NCI-H524 treated with DMSO at 0.1 percent for 48 hours (cell line): Measurements from ENCODE around the gene ADH5.
A peak's percentile ranks its signal among the peaks of the same experiment; 100 is the strongest.
"Not testable (repeated sequence)": the region's sequence is repeated elsewhere in the genome, so short reads cannot be mapped to it uniquely, and the experiment has no call there.

Experiments used
- DNase-seq: peaks from one replicate; lab custom pipeline; 2025; lab: John Stamatoyannopoulos, UW

ADH5 gene

DNA sequence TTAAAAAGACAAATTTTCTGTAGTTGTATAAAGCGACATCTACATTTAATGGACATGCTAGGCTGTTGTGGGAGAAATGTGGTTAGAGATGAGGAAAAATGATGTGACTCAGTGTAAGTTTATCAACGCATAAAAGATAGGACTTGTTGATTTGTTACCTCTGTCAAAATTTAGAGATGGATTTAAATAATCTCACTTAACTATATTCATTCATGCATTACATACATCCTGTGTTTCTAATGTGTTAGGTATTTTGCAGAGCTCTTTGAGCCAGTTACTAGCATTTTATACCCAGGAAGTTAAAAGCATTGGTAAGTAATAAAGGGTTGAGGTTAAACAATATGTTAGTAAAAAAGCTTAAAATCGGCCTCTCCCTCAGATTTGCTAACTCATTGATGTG, 58.7 kb downstream of the ADH5 start:
- no peak for DNase-seq

DNA sequence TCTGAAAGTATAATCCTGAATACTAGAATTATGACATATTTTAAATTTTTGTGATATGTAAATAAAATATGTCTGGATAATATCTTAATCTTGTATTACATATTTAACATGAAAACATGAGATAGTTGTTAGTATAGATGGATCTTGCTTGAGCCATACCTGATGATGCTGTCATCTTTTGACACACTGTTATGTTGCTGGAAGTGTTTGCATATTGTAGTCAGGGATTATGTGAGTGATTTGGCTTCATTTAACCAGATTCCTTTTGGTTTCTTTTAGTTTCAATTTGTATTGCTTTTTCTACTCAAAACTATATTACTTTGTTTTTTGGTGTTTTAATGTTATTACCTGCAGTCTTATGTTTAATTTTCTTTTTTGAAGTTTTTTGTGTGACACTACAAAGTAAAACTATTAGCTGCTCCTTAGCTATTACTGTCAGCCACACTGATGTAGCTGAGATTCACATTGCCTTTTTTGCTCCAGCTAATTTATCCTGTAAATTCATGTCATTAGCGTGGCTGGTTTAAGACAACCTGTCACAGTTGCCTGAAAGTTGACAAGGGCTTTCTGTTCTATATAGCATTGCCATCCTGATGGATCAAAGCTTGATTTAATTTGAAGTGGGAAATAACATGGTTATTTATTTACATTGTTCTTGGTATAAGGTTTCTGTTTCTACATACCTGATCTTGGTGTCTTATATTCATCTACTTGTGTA, 59.4 kb downstream of the ADH5 start:
- no peak for DNase-seq

DNA sequence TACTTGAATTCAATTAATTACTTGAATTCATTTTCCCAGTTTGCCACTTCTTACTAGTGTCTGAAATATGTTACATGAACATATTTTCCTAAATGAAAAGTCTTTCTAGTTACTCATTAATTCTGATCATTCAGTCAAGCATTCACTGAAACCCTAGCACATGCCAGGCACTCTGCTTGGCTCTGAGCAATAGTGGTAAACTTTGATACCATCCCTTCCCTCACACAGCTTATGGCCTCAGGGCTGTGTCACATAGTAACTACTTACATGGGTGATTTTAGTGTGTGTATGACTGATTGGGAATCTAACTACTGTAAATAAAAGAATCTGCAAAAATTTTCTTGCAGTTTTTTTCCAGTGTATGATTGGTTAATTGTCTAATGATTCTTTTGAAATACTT, 60.4 kb downstream of the ADH5 start:
- DNase-seq: no peak

DNA sequence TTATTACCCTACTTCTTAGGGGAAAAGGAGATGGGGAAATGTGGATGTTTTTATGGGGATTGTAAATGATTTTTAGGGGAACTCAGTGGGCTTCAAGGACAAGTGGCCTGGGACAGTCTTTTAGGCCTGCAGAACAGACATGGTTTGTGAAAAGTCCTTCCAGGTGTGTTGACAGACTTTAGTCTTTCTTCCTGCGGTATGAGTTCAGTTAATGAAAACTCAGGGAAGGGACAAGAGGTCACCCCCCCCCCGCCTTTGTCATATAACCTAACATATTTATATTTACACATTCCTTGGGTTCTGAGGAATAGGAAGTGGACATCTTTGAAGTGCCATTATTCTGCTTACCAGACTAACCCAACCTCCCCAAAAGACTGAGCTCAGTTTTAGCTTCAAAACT, 61.3 kb downstream of the ADH5 start:
- no peak for DNase-seq

DNA sequence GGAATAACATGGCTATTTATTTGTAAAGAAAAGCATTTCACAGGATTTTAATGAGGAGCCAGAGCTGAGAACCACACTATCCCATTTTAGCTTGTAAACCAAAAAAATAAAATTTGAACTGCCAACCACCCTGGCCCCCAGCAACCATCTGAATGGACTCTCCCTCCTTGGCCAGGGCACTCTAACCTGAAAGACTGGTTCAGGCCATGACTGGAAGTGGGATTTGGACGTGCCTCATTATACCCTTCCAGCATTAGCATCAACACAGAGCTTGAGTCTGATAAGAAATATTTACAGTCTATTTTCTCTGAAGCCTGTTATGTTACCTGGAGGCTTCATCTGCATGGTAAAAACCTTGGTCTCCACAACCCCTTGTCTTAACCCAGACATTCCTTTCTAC, 63.1 kb downstream of the ADH5 start:
- no peak for DNase-seq

DNA sequence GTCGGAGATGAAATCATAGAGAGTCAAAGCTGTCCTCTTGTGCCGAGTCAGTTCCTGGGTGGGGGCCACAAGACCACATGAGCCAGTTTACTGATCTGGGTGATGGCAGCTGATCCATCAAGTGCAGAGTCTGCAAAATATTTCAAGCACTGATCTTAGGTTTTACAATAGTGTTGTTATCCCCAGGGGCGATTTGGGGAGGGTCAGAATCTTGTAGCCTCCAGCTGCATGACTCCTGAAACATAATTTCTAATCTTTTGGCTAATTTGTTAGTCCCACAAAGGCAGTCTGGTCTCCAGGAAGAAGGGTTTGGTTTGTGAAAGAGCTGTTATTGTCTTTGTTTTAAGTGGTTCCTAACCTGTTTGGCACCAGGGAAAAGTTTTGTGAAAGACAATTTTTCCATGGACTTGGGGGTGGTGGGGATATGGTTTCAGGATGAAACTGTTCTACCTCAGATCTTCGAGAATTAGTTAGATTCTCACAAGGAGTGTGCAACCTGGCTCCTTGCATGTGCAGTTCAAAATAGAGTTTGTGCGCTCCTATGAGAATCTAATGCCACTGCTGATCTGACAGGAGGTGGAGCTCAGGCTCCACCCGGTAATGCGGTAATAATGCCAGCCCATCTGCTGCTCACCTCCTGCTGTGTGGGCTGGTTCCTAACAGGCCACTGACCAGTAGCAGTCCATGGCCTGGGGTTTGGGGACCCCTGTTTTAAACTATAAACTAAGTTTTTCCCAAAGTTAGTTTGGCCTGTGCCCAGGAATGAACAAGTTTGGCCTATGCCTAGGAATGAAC, 63.9 kb downstream of the ADH5 start:
- DNase-seq: peak; percentile 6

DNA sequence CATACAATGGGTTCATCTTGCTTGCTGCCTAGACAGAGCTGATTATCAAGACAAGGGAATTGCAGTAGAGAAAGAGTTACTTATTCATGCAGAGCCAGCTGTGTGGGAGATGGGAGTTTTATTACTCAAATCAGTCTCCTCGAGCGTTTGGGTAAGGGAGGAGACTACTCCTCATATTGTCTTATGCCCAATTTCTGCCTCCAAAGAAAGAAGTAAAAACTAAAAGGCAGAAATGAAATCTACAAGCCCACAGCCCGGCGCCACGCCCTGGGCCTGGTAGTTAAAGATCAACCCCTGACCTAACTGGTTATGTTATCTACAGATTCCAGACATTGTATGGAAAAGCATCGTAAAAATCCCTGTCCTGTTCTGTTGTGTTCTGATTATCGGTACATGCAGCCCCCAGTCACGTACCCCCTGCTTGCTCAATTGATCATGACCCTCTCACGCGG, 64.8 kb downstream of the ADH5 start:
- DNase-seq: not testable (repeated sequence)

DNA sequence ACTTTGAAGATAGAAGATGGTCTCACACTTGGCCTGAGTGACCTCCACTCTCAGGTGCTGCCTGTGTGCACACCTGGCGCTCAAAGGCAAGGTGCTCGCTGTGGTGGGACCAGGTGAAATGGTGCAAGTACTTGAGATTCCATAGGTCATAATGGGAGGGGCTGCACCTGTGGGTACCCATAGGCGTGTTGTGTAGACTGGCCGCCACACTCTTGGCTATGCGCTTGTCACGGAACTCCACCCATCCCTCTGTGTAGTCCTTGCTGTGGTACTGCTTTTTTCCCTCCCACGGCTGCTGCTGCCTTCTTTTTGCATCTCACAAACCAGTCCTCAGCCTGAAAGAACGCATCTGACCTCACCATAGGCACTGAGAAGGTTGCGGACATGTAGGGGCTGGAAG, 66.0 kb downstream of the ADH5 start:
- DNase-seq: no peak

DNA sequence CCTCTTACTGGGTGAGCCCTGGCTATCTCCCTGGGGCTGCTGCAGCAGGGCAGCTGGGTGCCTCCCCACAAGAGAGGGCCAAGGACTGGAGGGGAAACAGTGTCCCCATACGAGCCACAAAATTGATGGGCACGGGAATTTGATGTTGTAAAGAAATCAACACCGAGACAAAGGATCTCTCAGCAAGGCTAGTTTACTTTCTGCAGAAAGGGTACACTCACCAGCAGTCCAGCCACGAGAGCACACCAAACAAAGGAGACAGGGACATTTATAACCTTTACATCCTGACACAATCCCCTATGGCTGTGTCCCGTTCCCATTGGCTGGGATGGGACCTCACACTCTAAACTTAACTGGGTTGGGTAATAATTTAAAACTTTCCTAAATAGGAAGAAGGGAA, 67.2 kb downstream of the ADH5 start:
- DNase-seq: no peak
